HUDEP-2 (cell line): ENCODE results near the gene TBC1D1.

Experiments
- DNase-seq, 76 experiments: peaks; one replicate each; lab custom pipeline; 2025; ENCODE audit not compliant: unreplicated experiment in 76 of 76; lab: John Stamatoyannopoulos, UW

The TBC1D1 gene

GRCh38 chr4:37983951-37984350, 93.1 kb downstream of the TBC1D1 start:
- no peak for DNase-seq

DNA sequence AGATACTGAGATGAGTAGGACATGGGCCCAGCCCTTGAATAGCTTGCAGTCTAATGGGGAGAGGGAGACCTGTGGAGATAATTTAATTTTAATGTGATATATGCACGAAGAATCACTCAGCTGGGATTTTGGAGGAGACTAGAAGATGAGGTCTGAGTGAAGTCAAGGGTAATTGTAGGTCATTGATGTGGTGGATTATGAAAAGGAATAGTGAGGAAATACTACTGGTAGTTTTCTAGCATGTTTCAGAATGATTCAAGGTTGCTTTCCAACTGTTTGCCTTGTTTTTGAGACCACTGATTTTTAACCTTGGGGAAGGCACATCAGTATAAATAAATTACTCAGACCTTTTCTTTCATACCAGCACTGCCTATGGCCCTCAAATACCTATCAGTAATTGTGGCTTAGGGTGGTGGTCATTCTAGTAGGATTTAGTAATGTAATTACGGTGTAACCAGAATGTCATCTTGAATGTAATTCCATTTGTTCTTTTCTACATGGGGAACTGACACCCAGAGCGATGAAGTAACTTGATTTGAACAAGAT, 94.9 kb downstream of the TBC1D1 start:
- DNase-seq: no peak

- DNase-seq: no peak
These were observed 97.8 kb downstream of the TBC1D1 start for GRCh38 chr4:37988670-37989069.

GRCh38 chr4:37989398-37990260, 98.7 kb downstream of the TBC1D1 start:
- no peak for DNase-seq

DNA sequence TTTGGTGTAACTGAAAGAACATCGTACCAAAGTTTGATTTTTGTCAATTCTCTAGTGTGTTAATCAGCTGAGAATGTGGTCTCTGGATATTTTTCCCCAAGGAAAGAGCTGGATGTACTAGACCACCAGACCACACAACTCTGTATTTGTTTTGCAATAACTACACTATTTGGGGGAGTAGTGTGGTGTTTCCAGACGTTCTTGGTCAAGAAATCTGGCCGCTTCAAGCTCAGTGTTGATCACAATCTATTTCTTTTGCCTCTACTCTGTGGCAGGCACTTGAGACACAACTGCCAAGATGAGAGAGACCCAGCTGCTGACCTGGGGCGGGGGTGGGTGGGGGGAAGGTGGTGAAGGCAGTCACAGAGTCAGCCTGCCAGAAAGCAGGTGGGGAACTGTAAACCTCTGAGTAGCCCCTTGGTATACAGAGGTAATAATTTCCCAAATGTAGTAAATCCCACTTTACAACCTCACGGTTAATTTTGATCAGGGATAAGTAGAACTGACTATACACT, 99.9 kb downstream of the TBC1D1 start:
- no peak for DNase-seq

GRCh38 chr4:37991623-37992410, 100.9 kb downstream of the TBC1D1 start:
- no peak for DNase-seq

DNA sequence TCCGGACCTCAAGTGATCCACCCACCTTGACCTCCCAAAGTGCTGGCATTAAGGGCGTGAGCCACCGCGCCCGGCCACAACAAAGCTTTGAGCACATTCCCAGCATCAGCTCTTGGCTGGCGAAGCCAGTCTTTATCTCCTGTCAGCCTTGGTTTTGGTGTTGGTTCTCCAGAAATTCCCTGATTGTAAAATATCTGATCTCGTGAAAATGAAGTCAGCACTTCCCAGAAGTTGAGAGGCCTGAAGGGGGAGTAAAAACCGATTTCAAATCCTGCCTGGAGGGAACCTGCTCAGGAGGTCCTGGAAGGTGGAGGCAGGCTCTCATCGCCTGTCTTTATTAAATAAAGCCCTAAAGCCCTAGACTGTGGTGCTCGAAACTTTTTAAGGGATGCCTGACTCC, 102.9 kb downstream of the TBC1D1 start:
- DNase-seq: no peak

GRCh38 chr4:37994569-37994968, 103.7 kb downstream of the TBC1D1 start:
- no peak for DNase-seq

DNA sequence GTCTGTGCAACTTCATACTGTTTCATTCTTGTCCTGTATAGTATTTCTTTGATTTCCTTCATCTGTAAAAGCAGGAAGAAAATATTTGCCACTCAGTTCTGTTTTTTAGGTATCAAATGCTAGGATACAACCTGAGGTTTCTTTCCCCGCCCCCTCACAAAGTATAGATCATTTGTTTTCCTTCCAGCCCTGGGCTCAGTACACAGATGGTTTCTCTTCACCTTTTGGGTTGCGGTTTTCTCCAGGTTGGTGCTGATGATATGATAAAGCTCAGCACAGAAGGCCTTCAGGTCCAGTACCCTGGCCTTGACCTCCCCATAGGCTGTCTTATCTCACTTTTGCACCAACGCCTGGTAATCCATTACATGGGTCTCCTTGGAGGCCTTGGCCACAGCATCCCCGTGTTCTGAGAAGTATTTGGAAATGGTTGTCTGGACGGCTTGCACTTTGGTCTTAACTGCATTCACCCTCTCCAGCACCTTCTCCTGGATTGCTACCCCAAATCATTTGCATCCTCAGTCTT, 104.5 kb downstream of the TBC1D1 start:
- DNase-seq: no peak

- no peak for DNase-seq
These were observed 105.3 kb downstream of the TBC1D1 start for GRCh38 chr4:37995981-37996775.

DNA sequence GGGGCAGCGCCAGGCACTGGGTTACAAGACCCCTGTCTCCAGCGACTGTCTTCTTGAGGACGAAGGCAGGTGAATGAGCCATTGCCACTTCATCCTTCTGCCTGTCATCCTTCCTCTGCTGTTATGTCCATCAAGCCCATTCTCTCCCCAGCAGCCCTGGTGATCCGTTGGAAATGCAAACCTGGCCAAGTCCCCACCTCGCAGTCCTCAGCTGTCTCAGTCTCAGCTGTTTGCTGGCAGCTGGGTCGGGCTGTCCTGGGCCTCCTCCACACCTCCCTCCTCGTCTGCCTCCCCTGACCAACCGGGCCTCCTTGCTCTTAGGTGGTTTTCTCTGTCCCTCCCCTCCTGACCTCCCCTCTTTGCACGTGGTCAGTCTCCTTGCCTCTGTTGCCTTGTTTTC, 107.3 kb downstream of the TBC1D1 start:
- no peak for DNase-seq

DNA sequence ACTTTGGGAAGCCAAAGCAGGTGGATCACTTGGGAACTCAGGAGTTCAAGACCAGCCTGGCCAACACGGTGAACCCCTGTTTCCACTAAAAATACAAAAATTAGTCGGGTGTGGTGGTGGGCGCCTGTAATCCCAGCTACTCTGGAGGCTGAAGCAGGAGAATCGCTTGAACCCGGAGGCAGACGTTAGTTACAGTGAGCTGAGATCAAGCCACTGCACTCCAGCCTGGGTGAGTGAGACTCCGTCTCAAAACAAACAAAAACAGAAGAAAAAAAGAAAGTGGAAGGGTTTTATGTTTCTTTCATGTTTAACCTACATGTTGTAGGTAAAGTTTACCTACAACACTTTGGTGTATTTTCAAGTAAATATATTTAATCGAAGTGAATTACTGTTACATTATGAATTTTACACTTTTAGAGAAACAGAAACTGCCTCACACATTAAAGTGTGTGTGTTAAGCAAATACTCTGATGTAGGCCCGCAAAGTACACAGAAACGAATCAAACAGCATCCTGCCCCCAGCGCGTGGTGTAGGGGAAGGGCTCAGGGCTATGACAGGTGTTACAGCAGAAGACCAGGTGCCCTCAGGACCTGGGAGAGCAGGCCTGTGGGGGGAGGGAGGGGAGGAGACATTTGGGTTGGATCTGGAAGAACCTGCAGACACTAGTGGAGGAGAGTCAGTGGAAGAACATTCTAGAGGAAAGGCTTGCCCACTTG, 108.3 kb downstream of the TBC1D1 start:
- no peak for DNase-seq

DNA sequence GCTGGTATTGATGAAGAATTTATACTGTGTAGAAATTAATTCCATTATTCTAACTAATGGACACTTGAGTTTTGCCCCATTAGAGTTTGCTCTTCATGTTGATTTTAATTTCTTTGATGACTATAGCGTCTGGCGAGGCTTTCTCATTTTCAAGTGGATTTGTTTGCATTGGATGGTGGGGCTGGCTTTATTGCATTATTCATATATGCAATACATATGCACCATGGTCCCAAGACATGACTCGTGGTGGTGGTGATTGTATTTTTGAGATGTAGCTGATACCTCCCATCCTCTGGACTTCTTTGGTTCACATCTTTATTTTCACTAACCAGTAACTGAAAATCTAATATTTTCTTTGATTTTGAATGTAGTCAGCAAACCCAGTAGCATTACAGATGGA, 109.1 kb downstream of the TBC1D1 start:
- no peak for DNase-seq

DNA sequence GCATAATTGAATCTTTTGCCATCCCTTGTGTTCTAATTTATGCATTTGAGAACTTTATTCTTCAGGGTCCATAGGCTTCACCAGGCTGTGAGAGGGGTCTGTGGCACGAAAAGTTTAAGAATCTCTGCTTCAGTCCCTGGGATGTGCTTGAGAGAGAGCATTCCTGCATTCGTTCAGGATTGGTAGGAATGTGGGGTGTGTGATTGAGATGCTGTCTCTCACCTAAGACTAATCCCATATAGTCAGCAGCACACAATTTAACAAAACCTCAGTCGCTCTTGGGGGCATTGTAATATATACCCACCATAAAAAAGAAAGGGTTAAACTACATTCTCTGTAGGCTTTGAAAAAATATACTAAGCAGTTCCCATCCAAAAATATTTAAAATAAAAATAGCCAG, 111.0 kb downstream of the TBC1D1 start:
- DNase-seq: no peak

GRCh38 chr4:38002451-38003071, 111.7 kb downstream of the TBC1D1 start:
- DNase-seq: no peak

DNA sequence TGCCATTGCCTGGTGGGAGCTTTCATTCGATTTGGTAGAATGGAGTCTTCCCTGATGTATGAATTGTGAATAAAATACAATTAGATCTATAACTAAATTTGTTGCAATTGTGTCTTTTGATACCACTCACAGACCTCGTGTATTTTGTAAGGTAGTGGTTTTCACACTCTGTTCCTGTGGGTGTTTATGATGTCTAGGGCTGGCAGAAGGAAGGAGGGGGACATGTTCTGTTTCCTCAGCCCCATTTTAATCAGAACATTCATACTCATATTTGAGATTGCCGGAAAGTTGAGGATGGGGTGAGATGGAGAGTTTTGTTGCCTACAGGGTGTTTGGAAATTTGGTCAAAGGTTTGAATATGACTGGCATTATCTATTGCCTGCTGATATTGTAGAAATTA, 112.2 kb downstream of the TBC1D1 start:
- DNase-seq: no peak

DNA sequence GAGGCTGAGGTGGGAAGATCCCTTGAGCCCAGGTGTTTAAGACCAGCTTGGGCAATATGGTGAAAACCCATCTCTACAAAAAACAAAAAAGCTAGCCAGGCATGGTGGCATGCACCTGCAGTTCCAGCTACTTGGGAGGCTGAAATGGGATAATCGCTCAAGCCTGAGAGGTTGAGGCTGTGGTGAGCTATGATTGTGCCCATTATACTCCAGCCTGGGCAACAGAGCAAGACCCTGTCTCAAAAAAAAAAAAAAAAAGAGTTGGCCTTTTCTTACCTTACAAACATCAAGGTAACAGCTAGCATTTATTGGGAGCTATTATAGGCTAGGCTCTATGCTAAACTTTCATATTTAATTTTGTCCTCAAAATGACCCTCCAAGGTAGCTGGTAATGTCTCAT, 112.7 kb downstream of the TBC1D1 start:
- DNase-seq: no peak

- DNase-seq: no peak
These were observed 113.2 kb downstream of the TBC1D1 start for GRCh38 chr4:38004062-38004461.

- no peak for DNase-seq
These were observed 114.0 kb downstream of the TBC1D1 start for GRCh38 chr4:38004887-38005286.
